HG03064 (cell line): ENCODE data around the gene CD8A.
"Not testable (repeated sequence)": the region's sequence is repeated elsewhere in the genome, so short reads cannot be mapped to it uniquely, and the experiment has no call there.

ENCODE experiments used
- ATAC-seq: cut with Tn5 transposase; IDR thresholded peaks from one replicate; pipeline ENCODE4 v1.9.1; 2021; ENCODE audit warnings: low read depth; ENCODE audit not compliant: unreplicated experiment

The CD8A gene

GRCh38 chr2:86741889-86742498 lies 48.7 kb downstream of the CD8A start:
- ATAC-seq, result not testable (repeated sequence)

DNA sequence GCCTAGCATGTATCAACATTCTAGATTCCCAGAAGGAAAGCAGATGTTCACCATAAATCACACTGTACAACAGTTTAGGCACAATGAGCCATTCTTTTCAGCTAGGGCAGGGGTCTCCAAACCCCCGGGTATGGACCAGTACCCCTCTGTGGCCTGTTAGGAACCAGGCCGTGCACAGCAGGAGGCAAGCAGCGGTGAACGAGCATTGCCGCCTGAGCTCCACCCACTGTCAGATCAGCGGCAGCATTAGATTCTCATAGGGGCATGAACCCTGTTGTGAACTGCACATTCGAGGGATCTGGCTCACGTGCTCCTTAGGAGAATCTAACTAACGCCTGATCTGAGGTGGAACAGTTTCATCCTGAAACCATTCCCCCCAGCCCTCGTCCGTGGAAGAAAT lies 50.8 kb downstream of the CD8A start:
- not testable (repeated sequence) for ATAC-seq

DNA sequence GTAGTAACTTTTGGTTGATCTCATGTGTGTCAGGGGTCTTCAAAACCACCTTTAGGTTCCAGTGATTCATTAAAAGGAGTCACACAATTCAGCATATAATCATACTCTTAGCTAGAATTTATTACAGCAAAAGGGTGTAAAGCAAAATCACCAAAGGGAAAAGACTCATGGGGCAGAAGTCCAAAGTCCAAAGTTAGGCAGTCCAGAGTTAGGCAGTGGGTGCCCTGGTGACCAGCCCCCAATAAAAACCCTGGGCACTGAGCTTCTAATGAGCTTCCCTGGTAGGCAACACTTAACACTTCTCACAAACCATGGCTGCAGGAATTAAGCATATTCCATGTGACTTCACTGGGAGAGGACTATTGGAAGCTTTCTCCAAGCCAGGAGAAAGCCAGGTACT lies 51.2 kb downstream of the CD8A start:
- not testable (repeated sequence) for ATAC-seq

DNA sequence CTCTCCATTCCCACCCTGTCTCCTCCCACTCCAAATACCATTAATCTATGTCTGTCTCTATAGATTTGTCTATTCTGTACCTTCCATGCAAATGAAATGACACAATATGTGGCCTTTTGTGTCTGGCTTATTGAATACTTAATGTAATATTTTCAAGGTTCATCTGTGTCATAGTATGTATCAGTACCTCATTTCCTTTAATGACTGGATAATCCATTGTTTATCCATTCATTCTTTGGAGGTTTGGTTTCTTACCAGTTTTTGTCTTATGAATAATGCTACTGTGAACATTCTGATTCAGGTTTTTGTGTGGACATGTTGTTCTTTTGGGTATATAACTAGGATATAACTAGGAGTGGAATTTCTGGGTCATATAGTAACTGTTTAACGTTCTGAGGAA lies 55.8 kb downstream of the CD8A start:
- ATAC-seq, result not testable (repeated sequence)
